Upper lobe of left lung (tissue), 6 donors: ENCODE results near the gene STEAP3. TPM values are rescaled to one million over a fixed set of nuclear protein-coding genes. Genes with fewer than 3 reads are reported as not detected.

ENCODE experiments used
- ATAC-seq, 2 donors: fragments of 200-7000 bp; cut with Tn5 transposase; one replicate each; pipeline ENCODE4 v1.9.1; 2022; ENCODE audit warnings: mild to moderate bottlenecking in 2 of 2, moderate library complexity in 2 of 2; ENCODE audit not compliant: low FRiP score in 2 of 2
- DNase-seq, 2 donors: peaks; one replicate each; pipeline ENCODE4 v3.0.0-alpha.2; 2019 to 2020
- H3K27ac ChIP-seq, 4 donors: fragments of 200-600 bp; sonication (generic); one replicate each; pipeline ENCODE4 v1.5.1; 2016 to 2019
- H3K27me3 ChIP-seq, 4 donors: fragments of 200-600 bp; sonication (generic); one replicate each; pipeline ENCODE4 v1.5.1; 2017 to 2019
- H3K36me3 ChIP-seq, 4 donors: fragments of 200-600 bp; sonication (generic); one replicate each; pipeline ENCODE4 v1.5.1; 2016 to 2019
- H3K4me1 ChIP-seq, 4 donors: fragments of 200-600 bp; sonication (generic); one replicate each; pipeline ENCODE4 v1.5.1; 2018 to 2019
- H3K4me3 ChIP-seq, 4 donors: fragments of 200-600 bp; sonication (generic); one replicate each; pipeline ENCODE4 v1.5.1; 2017 to 2019; ENCODE audit warnings: mild to moderate bottlenecking in 2 of 4, moderate library complexity in 1 of 4
- H3K9me3 ChIP-seq, 4 donors: fragments of 200-600 bp; sonication (generic); one replicate each; pipeline ENCODE4 v1.5.1; 2018 to 2019
- CTCF ChIP-seq, 6 experiments: fragments of 450-650 bp in 4 of 6; fragments of 200-600 bp in 2 of 6; sonication (generic) in 2 of 6; IDR thresholded peaks; one replicate each; pipeline ENCODE4 v1.5.1; 2016 to 2019; ENCODE audit warnings: antibody characterized with exemption in 6 of 6
- EP300 ChIP-seq, 4 donors: sonication (generic); formaldehyde crosslinking; IDR thresholded peaks; one replicate each; pipeline ENCODE4 v1.5.1; 2017; ENCODE audit warnings: antibody characterized with exemption in 4 of 4, control low read depth in 2 of 4
- POLR2A ChIP-seq, 4 donors: fragments of 450-650 bp; IDR thresholded peaks; one replicate each; pipeline ENCODE4 v1.5.1; 2016 to 2017; ENCODE audit warnings: antibody characterized with exemption in 4 of 4, mild to moderate bottlenecking in 2 of 4
- POLR2AphosphoS5 ChIP-seq, 2 donors: sonication (generic); formaldehyde crosslinking; IDR thresholded peaks; one replicate each; pipeline ENCODE4 v1.5.1; 2017; ENCODE audit warnings: antibody characterized with exemption in 2 of 2
- WGBS, 2 donors: methylation state at CpG; one replicate each; pipeline ENCODE4 v1.1.5; 2017 to 2018; 5-methylcytosine and 5-hydroxymethylcytosine counted together
- total RNA-seq, 6 donors: library from RNA; depleted of rRNA in 4 of 6; stranded (reverse); fragments of >200 nt in 4 of 6; gene quantifications; one replicate each; pipeline versions ENCODE4 v1.1.0 to v1.2.1, GENCODE V29; 2016 to 2021
- donor health status: DM: no; HTN: no; CAD: no; lungs with moderate emphysema.
- donor health status: DM: no; HTN: yes; CAD: no; lungs with severe emphysema.

The STEAP3 gene
- total RNA-seq, 6 donors from 2014 or later = 18.1 to 26.6 (median 22.4) TPM

GRCh38 chr2:119304847-119305246 lies 81.2 kb downstream of the STEAP3 start:
- Histone ChIP-seq H3K27ac (no peak overlapping the region), H3K27me3 (no peaks in the 10 kb centered on the region), H3K4me1 (no peaks in the 10 kb centered on the region), H3K9me3 (no peaks in the 10 kb centered on the region), H3K4me3 (no peak overlapping the region), H3K36me3 (peaks cover 0 to 5% (median 0%) of the 10 kb centered on the region in 4 donors)
- DNase-seq (no peak), ATAC-seq (no peak)
- 87 to 93% methylated on average over 2 of the region's 2 CpGs for WGBS, 2 donors
- TF ChIP-seq POLR2AphosphoS5 (IDR thresholded peaks at IDR 0.05) (no peak), POLR2A (IDR thresholded peaks at IDR 0.05) (no peak), EP300 (IDR thresholded peaks at IDR 0.05) (no peak), CTCF (IDR thresholded peaks at IDR 0.05) (no peak)

- H3K27ac ChIP-seq = no peak overlapping the region
- TF ChIP-seq EP300 (IDR thresholded peaks at IDR 0.05) (no peak), CTCF (IDR thresholded peaks at IDR 0.05) (no peak), POLR2AphosphoS5 (IDR thresholded peaks at IDR 0.05) (no peak), POLR2A (IDR thresholded peaks at IDR 0.05) (no peak)
- 80 to 81% methylated on average over 12 of the region's 12 CpGs for WGBS, 2 donors
- ATAC-seq (no peak), DNase-seq (no peak)
- H3K9me3 ChIP-seq = no peaks in the 10 kb centered on the region
- H3K4me3 ChIP-seq = no peak overlapping the region
- H3K4me1 ChIP-seq = no peaks in the 10 kb centered on the region
- peaks cover 0 to 5% (median 0%) of the 10 kb centered on the region in 4 donors for H3K36me3 ChIP-seq
- H3K27me3 ChIP-seq = no peaks in the 10 kb centered on the region
Observed at GRCh38 chr2:119305497-119306195, 82.0 kb downstream of the STEAP3 start.

- no peaks in the 10 kb centered on the region for H3K27me3 ChIP-seq
- no peak for TF ChIP-seq EP300 (IDR thresholded peaks at IDR 0.05)
- no peak overlapping the region for H3K27ac ChIP-seq
- 78 to 88% methylated on average over 10 of the region's 10 CpGs for WGBS, 2 donors
- no peaks in the 10 kb centered on the region for H3K4me1 ChIP-seq
- peaks cover 0 to 5% (median 0%) of the 10 kb centered on the region in 4 donors for H3K36me3 ChIP-seq
- H3K9me3 ChIP-seq = no peaks in the 10 kb centered on the region
- no peak for ATAC-seq
- H3K4me3 ChIP-seq = no peak overlapping the region
- DNase-seq = no peak
Observed at GRCh38 chr2:119306196-119306590, 82.6 kb downstream of the STEAP3 start.

- DNase-seq = no peak
- no peak for TF ChIP-seq POLR2AphosphoS5 (IDR thresholded peaks at IDR 0.05)
- TF ChIP-seq POLR2A (IDR thresholded peaks at IDR 0.05) = no peak
- TF ChIP-seq EP300 (IDR thresholded peaks at IDR 0.05) = no peak
- TF ChIP-seq CTCF (IDR thresholded peaks at IDR 0.05) = no peak
- no peak overlapping the region for H3K27ac ChIP-seq
Observed at GRCh38 chr2:119307419-119308140, 83.9 kb downstream of the STEAP3 start.

GRCh38 chr2:119308793-119309330 lies 85.2 kb downstream of the STEAP3 start:
- Histone ChIP-seq H3K36me3 (peaks cover 0 to 7% (median 0%) of the 10 kb centered on the region in 4 donors), H3K9me3 (no peaks in the 10 kb centered on the region), H3K27ac (no peak overlapping the region), H3K4me1 (no peaks in the 10 kb centered on the region), H3K27me3 (no peaks in the 10 kb centered on the region), H3K4me3 (no peak overlapping the region)
- TF ChIP-seq POLR2A (IDR thresholded peaks at IDR 0.05) (no peak), CTCF (IDR thresholded peaks at IDR 0.05) (no peak), POLR2AphosphoS5 (IDR thresholded peaks at IDR 0.05) (no peak), EP300 (IDR thresholded peaks at IDR 0.05) (no peak)
- ATAC-seq = no peak
- no peak for DNase-seq
- WGBS, 2 donors = 94 to 96% methylated on average over 4 of the region's 4 CpGs

More at GRCh38 chr2:119307419-119308140, 83.9 kb downstream of the STEAP3 start:
- WGBS, 2 donors = 88 to 92% methylated on average over 7 of the region's 7 CpGs
- H3K36me3 ChIP-seq = peaks cover 0 to 7% (median 0%) of the 10 kb centered on the region in 4 donors
- H3K4me3 ChIP-seq = no peak overlapping the region
- ATAC-seq = no peak
- no peaks in the 10 kb centered on the region for H3K4me1 ChIP-seq
- no peaks in the 10 kb centered on the region for H3K27me3 ChIP-seq
- H3K9me3 ChIP-seq = no peaks in the 10 kb centered on the region
